ENCODE data around the gene BRINP3. TPM values are rescaled to one million over a fixed set of nuclear protein-coding genes. Genes with fewer than 3 reads are reported as not detected.

Gene BRINP3
- polyA plus RNA-seq, 1 experiment: 0.14 TPM

GRCh38 chr1:190084552-190084951 lies 393.1 kb downstream of the BRINP3 start:
- POLR2A ChIA-PET: no interaction called here
- H3K27me3 ChIP-seq (ENCODE audit: control insufficient read depth, insufficient read depth, low read length): no peaks in the 10 kb centered on the region
- no peaks in the 10 kb centered on the region for H3K9me3 ChIP-seq (ENCODE audit: control insufficient read depth, insufficient read depth, low read length)
- CTCF ChIA-PET: interaction anchor here (0.5 kb wide), 1 partner anchor 92 kb away, joined by 3 read pairs; no protein-coding TSS in a partner anchor
- no peak overlapping the region for H3K4me3 ChIP-seq (ENCODE audit: low read depth, low read length)
- TF ChIP-seq CTCF (IDR thresholded peaks at IDR 0.05; ENCODE audit: low read depth, low read length): no peak
- no peak overlapping the region for H3K27ac ChIP-seq (ENCODE audit: low read depth, low read length)
- DNase-seq (ENCODE audit: low read depth, low spot score): no peak

GRCh38 chr1:190068304-190068703 lies 409.4 kb downstream of the BRINP3 start:
- no peak for DNase-seq (ENCODE audit: low read depth, low spot score)
- Histone ChIP-seq H3K27me3 (ENCODE audit: control insufficient read depth, insufficient read depth, low read length) (no peaks in the 10 kb centered on the region), H3K9me3 (ENCODE audit: control insufficient read depth, insufficient read depth, low read length) (no peaks in the 10 kb centered on the region), H3K27ac (ENCODE audit: low read depth, low read length) (no peak overlapping the region), H3K4me3 (ENCODE audit: low read depth, low read length) (no peak overlapping the region)
- ChIA-PET CTCF (no interaction called here), POLR2A (no interaction called here)
- TF ChIP-seq CTCF (IDR thresholded peaks at IDR 0.05; ENCODE audit: low read depth, low read length): no peak

GRCh38 chr1:190067592-190067991 lies 410.1 kb downstream of the BRINP3 start:
- peak; percentile 16 for DNase-seq (ENCODE audit: low read depth, low spot score)
- Histone ChIP-seq H3K9me3 (ENCODE audit: control insufficient read depth, insufficient read depth, low read length) (no peaks in the 10 kb centered on the region), H3K4me3 (ENCODE audit: low read depth, low read length) (no peak overlapping the region), H3K27me3 (ENCODE audit: control insufficient read depth, insufficient read depth, low read length) (no peaks in the 10 kb centered on the region), H3K27ac (ENCODE audit: low read depth, low read length) (no peak overlapping the region)
- ChIA-PET CTCF (no interaction called here), POLR2A (interaction anchor here (0.6 kb wide), 1 partner anchor 109 kb away, joined by 14 read pairs; no protein-coding TSS in a partner anchor)
- TF ChIP-seq CTCF (IDR thresholded peaks at IDR 0.05; ENCODE audit: low read depth, low read length): no peak

- Histone ChIP-seq H3K4me3 (ENCODE audit: low read depth, low read length) (no peak overlapping the region), H3K9me3 (ENCODE audit: control insufficient read depth, insufficient read depth, low read length) (no peaks in the 10 kb centered on the region), H3K27me3 (ENCODE audit: control insufficient read depth, insufficient read depth, low read length) (no peaks in the 10 kb centered on the region), H3K27ac (ENCODE audit: low read depth, low read length) (no peak overlapping the region)
- POLR2A ChIA-PET: no interaction called here
- CTCF ChIA-PET: no interaction called here
- no peak for DNase-seq (ENCODE audit: low read depth, low spot score)
- TF ChIP-seq CTCF (IDR thresholded peaks at IDR 0.05; ENCODE audit: low read depth, low read length): no peak
Measured at GRCh38 chr1:190066011-190066410, 411.7 kb downstream of the BRINP3 start.

- no peaks in the 10 kb centered on the region for H3K27me3 ChIP-seq (ENCODE audit: control insufficient read depth, insufficient read depth, low read length)
- DNase-seq (ENCODE audit: low read depth, low spot score): no peak
- ChIA-PET POLR2A (no interaction called here), CTCF (no interaction called here)
- no peaks in the 10 kb centered on the region for H3K9me3 ChIP-seq (ENCODE audit: control insufficient read depth, insufficient read depth, low read length)
- no peak for TF ChIP-seq CTCF (IDR thresholded peaks at IDR 0.05; ENCODE audit: low read depth, low read length)
- no peak overlapping the region for H3K27ac ChIP-seq (ENCODE audit: low read depth, low read length)
- no peak overlapping the region for H3K4me3 ChIP-seq (ENCODE audit: low read depth, low read length)
Measured at GRCh38 chr1:190049314-190049713, 428.4 kb downstream of the BRINP3 start.

Data from AG04450 (cell line).